ENCODE data around the gene MAL. TPM values are rescaled to one million over a fixed set of nuclear protein-coding genes. Genes with fewer than 3 reads are reported as not detected.

Gene MAL
- total RNA-seq, 1 experiment from 2014 or later: 1.6 TPM

- ChIA-PET CTCF (no interaction called here), POLR2A (ENCODE audit: unreplicated experiment) (no interaction called here)
- H3K36me3 ChIP-seq (ENCODE audit: low read depth, low read length): no peaks in the 10 kb centered on the region
- no peak overlapping the region for H3K4me2 ChIP-seq (ENCODE audit: low read length)
- H3K9me3 ChIP-seq (ENCODE audit: low read length): no peaks in the 10 kb centered on the region
- H3K27me3 ChIP-seq (ENCODE audit: low read length): no peaks in the 10 kb centered on the region
- intact Hi-C loops (cut with micrococcal nuclease): no loop called here
- H3K9me2 ChIP-seq (replicated peaks; ENCODE audit: low read length): no peaks in the 10 kb centered on the region
- H3F3A ChIP-seq (ENCODE audit: low read length, unreplicated experiment): no peaks in the 10 kb centered on the region
- H3K9ac ChIP-seq (ENCODE audit: low read length): no peak overlapping the region
- no peaks in the 10 kb centered on the region for H3K79me2 ChIP-seq (ENCODE audit: low read length)
- H4K20me1 ChIP-seq (ENCODE audit: low read length): no peaks in the 10 kb centered on the region
- H3K4me1 ChIP-seq (ENCODE audit: insufficient read depth, low read length): peaks cover 4% of the 10 kb centered on the region; the same call in 1 of the 2 replicates
- no peak for DNase-seq
- no peak overlapping the region for H3K4me3 ChIP-seq (ENCODE audit: low read length)
- no peak overlapping the region for H3K27ac ChIP-seq (ENCODE audit: low read length)
- no peak for ATAC-seq
- H2AFZ ChIP-seq (ENCODE audit: low read length): no peak overlapping the region
- no TSS peak for BruUV-seq (replicated peaks)
- TF ChIP-seq EZH2phosphoT487 (IDR thresholded peaks at IDR 0.05; ENCODE audit: borderline replicate concordance, low read length) (no peak), EZH2 (IDR thresholded peaks at IDR 0.05; ENCODE audit: low read length, unreplicated experiment) (no peak), CTCF (conservative IDR thresholded peaks at IDR 0.05; ENCODE audit: low read depth, low read length) (no peak)
These were observed 7.7 kb upstream of the MAL start for GRCh38 chr2:95017836-95018235.

GRCh38 chr2:95018301-95018700, 7.2 kb upstream of the MAL start:
- H3K36me3 ChIP-seq (ENCODE audit: low read depth, low read length): no peaks in the 10 kb centered on the region
- no peaks in the 10 kb centered on the region for H3F3A ChIP-seq (ENCODE audit: low read length, unreplicated experiment)
- DNase-seq (no peak), ATAC-seq (no peak)
- no peaks in the 10 kb centered on the region for H3K79me2 ChIP-seq (ENCODE audit: low read length)
- no peaks in the 10 kb centered on the region for H3K9me2 ChIP-seq (replicated peaks; ENCODE audit: low read length)
- BruUV-seq (replicated peaks): no TSS peak
- no peak overlapping the region for H3K4me2 ChIP-seq (ENCODE audit: low read length)
- CTCF ChIA-PET: no interaction called here
- no peak overlapping the region for H3K9ac ChIP-seq (ENCODE audit: low read length)
- intact Hi-C loops (cut with micrococcal nuclease): no loop called here
- POLR2A ChIA-PET (ENCODE audit: unreplicated experiment): no interaction called here
- TF ChIP-seq EZH2 (IDR thresholded peaks at IDR 0.05; ENCODE audit: low read length, unreplicated experiment) (no peak), EZH2phosphoT487 (IDR thresholded peaks at IDR 0.05; ENCODE audit: borderline replicate concordance, low read length) (no peak), CTCF (conservative IDR thresholded peaks at IDR 0.05; ENCODE audit: low read depth, low read length) (no peak)
- H3K9me3 ChIP-seq (ENCODE audit: low read length): no peaks in the 10 kb centered on the region
- peaks cover 6% of the 10 kb centered on the region; the same call in 1 of the 2 replicates for H3K4me1 ChIP-seq (ENCODE audit: insufficient read depth, low read length)
- H4K20me1 ChIP-seq (ENCODE audit: low read length): no peaks in the 10 kb centered on the region
- no peak overlapping the region for H3K27ac ChIP-seq (ENCODE audit: low read length)
- no peak overlapping the region for H2AFZ ChIP-seq (ENCODE audit: low read length)
- H3K27me3 ChIP-seq (ENCODE audit: low read length): no peaks in the 10 kb centered on the region
- no peak overlapping the region for H3K4me3 ChIP-seq (ENCODE audit: low read length)

GRCh38 chr2:95018861-95019550, 6.5 kb upstream of the MAL start:
- H4K20me1 ChIP-seq (ENCODE audit: low read length): no peaks in the 10 kb centered on the region
- H3K79me2 ChIP-seq (ENCODE audit: low read length): no peaks in the 10 kb centered on the region
- H2AFZ ChIP-seq (ENCODE audit: low read length): no peak overlapping the region
- intact Hi-C loops (cut with micrococcal nuclease): no loop called here
- no peaks in the 10 kb centered on the region for H3K9me2 ChIP-seq (replicated peaks; ENCODE audit: low read length)
- ATAC-seq (no peak), DNase-seq (peak; percentile 49)
- no peaks in the 10 kb centered on the region for H3K36me3 ChIP-seq (ENCODE audit: low read depth, low read length)
- TF ChIP-seq CTCF (conservative IDR thresholded peaks at IDR 0.05; ENCODE audit: low read depth, low read length) (0 out of 2 replicates have a peak, but pooled peaks have one; percentile 22), EZH2phosphoT487 (IDR thresholded peaks at IDR 0.05; ENCODE audit: borderline replicate concordance, low read length) (no peak)
- H3K4me2 ChIP-seq (ENCODE audit: low read length): no peak overlapping the region
- no peaks in the 10 kb centered on the region for H3K9me3 ChIP-seq (ENCODE audit: low read length)
- H3K4me3 ChIP-seq (ENCODE audit: low read length): no peak overlapping the region
- ChIA-PET CTCF (interaction anchor here (1.2 kb wide), 1 partner anchor 61 kb away, joined by 3 read pairs; no protein-coding TSS in a partner anchor), POLR2A (ENCODE audit: unreplicated experiment) (no interaction called here)
- no peaks in the 10 kb centered on the region for H3F3A ChIP-seq (ENCODE audit: low read length, unreplicated experiment)
- H3K9ac ChIP-seq (ENCODE audit: low read length): no peak overlapping the region
- H3K4me1 ChIP-seq (ENCODE audit: insufficient read depth, low read length): peaks cover 6% of the 10 kb centered on the region; the same call in 1 of the 2 replicates
- BruUV-seq (replicated peaks): no TSS peak
- H3K27ac ChIP-seq (ENCODE audit: low read length): no peak overlapping the region
- H3K27me3 ChIP-seq (ENCODE audit: low read length): no peaks in the 10 kb centered on the region
